Naive thymus-derived CD8-positive, alpha-beta T cell (primary cell): Measurements from ENCODE around the gene UGGT2. TPM values are rescaled to one million over a fixed set of nuclear protein-coding genes. Genes with fewer than 3 reads are reported as not detected.

Experiments
- ATAC-seq, 2 donors: fragments of 150-1000 bp; cut with Tn5 transposase in 1 of 2; sonication (Bioruptor Pico), chemical (Tn5 transposase) in 1 of 2; 1 replicate in 1 of 2; 2 replicates in 1 of 2; pipeline ENCODE4 v1.10.0; 2021; ENCODE audit warnings: mild to moderate bottlenecking in 2 of 2, moderate library complexity in 2 of 2
- POLR2A ChIA-PET: fragments of 350-600 bp; sonication (Branson Sonifier 250); formaldehyde crosslinking; loops from one replicate; lab custom pipeline; 2021; ENCODE audit warnings: antibody characterized with exemption; lab: Charles Lee
- DNase-seq, 10 donors: peaks; one replicate each; pipeline versions ENCODE4 v3.0.0 to v3.0.0-alpha.2; 2020 to 2022
- H3K27ac Mint-ChIP-seq, 10 donors: one replicate each; pipeline ENCODE4 v1.8.0; 2020 to 2022; ENCODE audit warnings: mild to moderate bottlenecking in 10 of 10, mixed read lengths in 10 of 10, moderate library complexity in 4 of 10, inconsistent platforms in 1 of 10
- H3K27me3 Mint-ChIP-seq, 5 donors: one replicate each; pipeline ENCODE4 v1.8.0; 2021 to 2022; ENCODE audit warnings: mixed read lengths in 5 of 5
- H3K36me3 Mint-ChIP-seq, 3 donors: one replicate each; pipeline ENCODE4 v1.8.0; 2020 to 2022; ENCODE audit warnings: mixed read lengths in 3 of 3, mild to moderate bottlenecking in 2 of 3, inconsistent platforms in 1 of 3
- H3K4me1 Mint-ChIP-seq, 4 donors: one replicate each; pipeline ENCODE4 v1.8.0; 2021 to 2022; ENCODE audit warnings: mixed read lengths in 4 of 4
- H3K4me3 Mint-ChIP-seq, 10 donors: one replicate each; pipeline ENCODE4 v1.8.0; 2020 to 2022; ENCODE audit warnings: mild to moderate bottlenecking in 10 of 10, mixed read lengths in 10 of 10, moderate library complexity in 6 of 10, inconsistent platforms in 1 of 10
- H3K9me3 Mint-ChIP-seq, 9 donors: one replicate each; pipeline ENCODE4 v1.8.0; 2020 to 2022; ENCODE audit warnings: mixed read lengths in 9 of 9, mild to moderate bottlenecking in 3 of 9, inconsistent platforms in 1 of 9, moderate library complexity in 1 of 9
- polyA plus RNA-seq, 3 donors: library from polyadenylated mRNA; unstranded; fragments of 300-500 nt; fragmentation: Illumina TruSeq; gene quantifications; one replicate each; pipeline ENCODE4 v1.2.3, GENCODE V29; 2021
- total RNA-seq, 8 experiments: library from RNA in 2 of 8; stranded (reverse) in 2 of 8; gene quantifications; one replicate each; pipeline ENCODE4 v1.2.3 and lab custom pipeline; 2021 to 2026

Gene UGGT2
- total and polyA plus RNA-seq, 5 experiments from 2014 or later, result not detected

DNA sequence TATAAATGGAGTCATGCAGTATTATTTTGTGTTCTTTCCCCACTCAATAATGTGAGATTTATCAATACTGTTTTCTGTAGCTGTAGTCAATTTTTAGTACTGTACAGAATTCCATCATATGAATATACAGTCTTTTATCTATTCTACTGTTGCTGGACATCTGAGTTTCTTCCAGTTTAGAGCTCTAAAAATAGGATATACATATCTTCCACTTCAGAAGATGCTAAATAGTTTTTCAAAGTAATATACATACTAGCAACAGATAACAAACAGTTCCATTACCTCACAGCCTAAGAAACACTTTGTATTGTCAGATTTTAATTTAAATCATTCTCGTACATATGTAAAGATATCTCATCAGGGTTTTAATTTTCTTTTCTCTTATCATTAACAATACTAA, 149.6 kb downstream of the UGGT2 start:
- peaks cover 0 to 11% (median 3%) of the 10 kb centered on the region in 5 donors for H3K27me3 Mint-ChIP-seq
- DNase-seq (no peak), ATAC-seq (no peak)
- H3K9me3 Mint-ChIP-seq, result peaks cover 0 to 12% (median 4%) of the 10 kb centered on the region in 9 donors
- peaks cover 0 to 9% (median 0%) of the 10 kb centered on the region in 3 donors for H3K36me3 Mint-ChIP-seq
- no peaks in the 10 kb centered on the region for H3K4me1 Mint-ChIP-seq
- no peak overlapping the region for H3K4me3 Mint-ChIP-seq
- POLR2A ChIA-PET, result no interaction called here
- H3K27ac Mint-ChIP-seq, result no peak overlapping the region

DNA sequence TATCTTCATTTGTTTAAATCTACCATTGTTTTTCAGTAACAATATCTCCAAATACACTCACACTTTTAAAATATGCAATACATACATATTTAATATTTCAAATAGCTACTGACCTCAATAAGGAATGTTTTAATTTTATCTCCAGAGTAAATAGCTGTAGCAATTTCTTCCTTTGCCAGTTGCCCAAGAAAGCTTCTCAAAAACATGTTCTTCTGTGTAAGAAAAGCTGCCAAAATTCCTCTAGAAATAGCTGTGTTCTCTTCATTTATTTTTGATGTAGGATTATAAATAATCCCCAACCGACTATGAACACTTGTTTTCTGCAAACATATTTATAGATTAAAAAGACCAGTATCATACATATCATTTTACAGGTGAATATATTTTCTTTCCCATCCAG, 150.5 kb downstream of the UGGT2 start:
- Mint-ChIP-seq H3K27me3 (peaks cover 0 to 9% (median 0%) of the 10 kb centered on the region in 5 donors), H3K9me3 (peaks cover 0 to 8% (median 2%) of the 10 kb centered on the region in 9 donors), H3K27ac (no peak overlapping the region), H3K4me3 (no peak overlapping the region), H3K4me1 (no peaks in the 10 kb centered on the region), H3K36me3 (peaks cover 0 to 4% (median 0%) of the 10 kb centered on the region in 3 donors)
- no peak for ATAC-seq
- no peak for DNase-seq
- POLR2A ChIA-PET, result no interaction called here

DNA sequence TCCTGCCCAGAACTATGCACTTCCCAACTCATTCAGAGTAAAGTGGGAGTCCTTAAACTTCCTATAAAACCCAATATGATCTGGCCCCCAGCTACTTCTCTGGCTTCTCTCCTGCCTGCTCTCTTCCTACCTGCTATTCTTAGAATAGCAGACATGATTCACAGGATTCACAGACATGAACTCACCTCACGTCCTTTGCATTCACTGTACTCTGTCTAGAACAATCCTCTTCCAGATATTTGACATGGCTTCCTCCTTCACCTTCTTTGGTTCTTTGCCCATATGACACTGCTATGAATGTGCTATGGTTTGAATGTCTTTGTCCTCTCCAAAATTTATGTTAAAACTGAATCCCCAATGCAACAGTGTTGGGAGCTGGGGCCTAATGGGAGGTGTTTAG, 154.9 kb downstream of the UGGT2 start:
- no peak overlapping the region for H3K4me3 Mint-ChIP-seq
- POLR2A ChIA-PET, result no interaction called here
- H3K27ac Mint-ChIP-seq, result no peak overlapping the region
- ATAC-seq, result no peak
- H3K36me3 Mint-ChIP-seq, result no peaks in the 10 kb centered on the region
- H3K27me3 Mint-ChIP-seq, result peaks cover 0 to 16% (median 1%) of the 10 kb centered on the region in 5 donors
- peaks cover 0 to 4% (median 0%) of the 10 kb centered on the region in 9 donors for H3K9me3 Mint-ChIP-seq
- DNase-seq, result no peak
- no peaks in the 10 kb centered on the region for H3K4me1 Mint-ChIP-seq

DNA sequence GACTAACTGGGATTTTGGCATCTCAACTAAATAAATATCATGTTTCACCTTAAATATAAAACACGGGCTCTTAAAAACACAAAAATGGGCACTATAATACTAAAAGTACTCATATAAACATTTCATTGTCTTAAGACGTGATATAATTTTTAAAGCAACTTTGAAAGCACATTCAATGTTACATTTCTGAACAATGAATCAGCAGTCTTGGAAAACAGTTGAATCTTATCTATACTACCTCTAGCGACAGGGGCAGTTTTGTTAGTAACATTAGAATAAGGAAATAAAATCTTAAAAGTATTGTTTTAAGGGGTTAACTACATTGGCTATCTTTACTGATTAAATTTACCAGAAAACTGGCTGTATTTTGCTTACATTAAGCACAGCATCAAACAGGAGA, 156.9 kb downstream of the UGGT2 start:
- Mint-ChIP-seq H3K27me3 (peaks cover 0 to 12% (median 1%) of the 10 kb centered on the region in 5 donors), H3K4me1 (no peaks in the 10 kb centered on the region), H3K9me3 (no peaks in the 10 kb centered on the region), H3K36me3 (no peaks in the 10 kb centered on the region), H3K4me3 (no peak overlapping the region), H3K27ac (no peak overlapping the region)
- POLR2A ChIA-PET, result no interaction called here
- ATAC-seq (no peak), DNase-seq (no peak)

DNA sequence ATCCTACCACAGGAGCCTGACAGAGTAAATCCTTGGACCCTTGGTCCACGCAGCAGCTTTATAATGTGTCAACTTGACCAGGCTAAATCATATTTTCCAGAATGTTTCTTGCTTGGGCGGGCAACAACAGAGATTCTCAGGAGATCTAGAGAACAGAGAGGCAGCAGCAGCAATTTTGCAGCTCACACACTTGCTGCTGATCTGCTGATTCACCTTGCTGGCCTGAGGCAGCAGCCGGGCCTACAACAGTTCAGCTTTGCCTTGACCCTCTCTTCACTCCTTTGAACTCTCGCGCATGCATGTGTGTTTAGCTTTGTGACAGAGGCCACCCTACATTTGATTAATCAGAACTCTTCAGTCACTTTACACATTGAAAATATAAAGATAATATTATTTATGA, 159.3 kb downstream of the UGGT2 start:
- ATAC-seq (no peak), DNase-seq (no peak)
- H3K4me1 Mint-ChIP-seq, result no peaks in the 10 kb centered on the region
- peaks cover 0 to 5% (median 0%) of the 10 kb centered on the region in 9 donors for H3K9me3 Mint-ChIP-seq
- H3K4me3 Mint-ChIP-seq, result no peak overlapping the region
- H3K27me3 Mint-ChIP-seq, result peaks cover 0 to 12% (median 1%) of the 10 kb centered on the region in 5 donors
- H3K27ac Mint-ChIP-seq, result no peak overlapping the region
- no peaks in the 10 kb centered on the region for H3K36me3 Mint-ChIP-seq
- POLR2A ChIA-PET, result no interaction called here

DNA sequence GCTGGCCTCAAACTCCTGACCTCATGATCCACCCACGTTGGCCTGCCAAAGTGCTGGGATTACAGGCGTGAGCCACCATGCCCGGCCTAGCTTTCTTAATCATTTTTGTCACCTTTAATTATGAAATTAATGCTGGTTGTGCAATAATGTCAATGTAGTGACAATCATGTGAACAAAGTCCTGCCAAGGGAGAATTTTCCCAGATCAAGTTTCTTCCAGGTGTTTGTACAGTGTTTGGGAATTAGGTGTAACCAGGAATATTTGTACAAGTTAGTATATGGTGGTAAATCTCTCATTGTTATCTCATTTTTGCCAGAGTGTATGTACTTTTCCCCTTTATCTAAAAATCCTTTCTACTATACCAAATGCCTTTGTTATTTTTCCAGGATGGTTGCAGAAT, 171.1 kb downstream of the UGGT2 start:
- H3K27me3 Mint-ChIP-seq, result peaks cover 0 to 27% (median 3%) of the 10 kb centered on the region in 5 donors
- H3K4me3 Mint-ChIP-seq, result no peak overlapping the region
- H3K27ac Mint-ChIP-seq, result no peak overlapping the region
- no peak for ATAC-seq
- no peaks in the 10 kb centered on the region for H3K9me3 Mint-ChIP-seq
- no peaks in the 10 kb centered on the region for H3K4me1 Mint-ChIP-seq
- DNase-seq, result no peak
- POLR2A ChIA-PET, result no interaction called here
- H3K36me3 Mint-ChIP-seq, result no peaks in the 10 kb centered on the region

DNA sequence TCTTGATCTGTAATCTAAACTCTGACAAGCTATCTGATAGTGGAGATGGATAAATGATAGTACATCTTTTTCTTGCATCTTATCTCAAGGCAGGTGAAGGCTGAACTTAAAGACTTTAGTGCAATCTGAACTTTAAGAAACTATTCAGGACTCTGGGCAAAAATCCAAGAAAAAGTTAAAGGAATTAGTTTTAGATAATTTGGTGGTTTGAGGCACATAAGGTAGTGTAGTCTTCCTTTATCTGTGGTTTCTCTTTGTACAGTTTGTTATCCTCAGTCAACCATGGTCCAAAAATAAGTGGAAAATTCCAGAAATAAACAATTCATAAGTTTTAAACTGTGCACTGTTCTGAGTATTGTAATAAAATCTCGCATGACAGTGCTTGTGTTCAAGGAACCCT, 172.9 kb downstream of the UGGT2 start:
- POLR2A ChIA-PET, result no interaction called here
- no peaks in the 10 kb centered on the region for H3K36me3 Mint-ChIP-seq

DNA sequence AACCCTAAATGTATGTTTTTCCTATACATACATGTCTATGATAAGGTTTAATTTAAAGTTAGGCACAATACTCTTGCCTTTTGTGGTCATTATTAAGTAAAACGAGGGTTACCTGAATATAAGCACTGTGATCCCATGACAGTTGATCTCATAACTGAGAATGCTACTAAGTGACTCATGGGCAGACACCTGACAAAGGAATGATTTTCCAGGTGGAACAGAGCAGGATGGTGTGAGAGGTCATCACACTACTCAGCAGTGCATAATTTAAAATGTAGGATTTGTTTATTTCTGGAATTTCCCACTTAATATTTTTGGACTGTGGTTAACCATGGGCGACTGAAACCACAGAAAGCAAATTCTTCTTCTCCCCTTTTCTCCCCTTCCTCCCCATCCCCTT, 178.9 kb downstream of the UGGT2 start:
- ATAC-seq (no peak), DNase-seq (no peak)
- peaks cover 0 to 4% (median 0%) of the 10 kb centered on the region in 9 donors for H3K9me3 Mint-ChIP-seq
- H3K27ac Mint-ChIP-seq, result no peak overlapping the region
- POLR2A ChIA-PET, result no interaction called here
- H3K4me3 Mint-ChIP-seq, result no peak overlapping the region
- H3K27me3 Mint-ChIP-seq, result peaks cover 1 to 16% (median 5%) of the 10 kb centered on the region in 5 donors
- H3K4me1 Mint-ChIP-seq, result no peaks in the 10 kb centered on the region
- H3K36me3 Mint-ChIP-seq, result no peaks in the 10 kb centered on the region

More for the DNA sequence above, 172.9 kb downstream of the UGGT2 start:
- H3K9me3 Mint-ChIP-seq, result no peaks in the 10 kb centered on the region
- DNase-seq, result no peak
- H3K27me3 Mint-ChIP-seq, result peaks cover 0 to 24% (median 3%) of the 10 kb centered on the region in 5 donors
- H3K27ac Mint-ChIP-seq, result no peak overlapping the region
- no peak overlapping the region for H3K4me3 Mint-ChIP-seq
- no peaks in the 10 kb centered on the region for H3K4me1 Mint-ChIP-seq
- no peak for ATAC-seq

DNA sequence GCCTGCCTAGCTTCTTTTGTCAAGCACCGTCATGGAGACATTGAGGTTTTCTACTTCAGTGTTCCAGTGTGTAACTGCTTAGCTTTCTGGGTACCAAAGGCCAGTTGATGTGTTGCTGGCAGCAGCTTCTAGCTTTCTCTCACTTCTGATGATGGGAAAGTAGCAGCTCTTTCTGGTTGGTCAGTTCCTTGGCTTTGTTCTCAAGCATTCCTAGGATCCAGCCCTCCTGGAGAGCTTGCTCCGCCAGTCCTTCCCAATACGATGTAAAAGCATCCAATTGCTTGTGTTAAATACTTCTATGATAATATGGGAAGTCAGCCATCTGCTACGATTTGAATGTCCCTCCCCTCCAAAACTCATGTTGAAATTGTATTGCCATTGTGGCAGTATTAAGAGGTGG, 182.8 kb downstream of the UGGT2 start:
- Mint-ChIP-seq H3K9me3 (peaks cover 0 to 4% (median 0%) of the 10 kb centered on the region in 9 donors), H3K36me3 (no peaks in the 10 kb centered on the region), H3K27ac (no peak overlapping the region), H3K4me3 (no peak overlapping the region), H3K27me3 (peaks cover 1 to 20% (median 8%) of the 10 kb centered on the region in 5 donors), H3K4me1 (no peaks in the 10 kb centered on the region)
- DNase-seq (no peak), ATAC-seq (no peak)
- POLR2A ChIA-PET, result interaction anchor here (0.5 kb wide), 1 partner anchor 1340 kb away, joined by 4 read pairs; no protein-coding TSS in a partner anchor

DNA sequence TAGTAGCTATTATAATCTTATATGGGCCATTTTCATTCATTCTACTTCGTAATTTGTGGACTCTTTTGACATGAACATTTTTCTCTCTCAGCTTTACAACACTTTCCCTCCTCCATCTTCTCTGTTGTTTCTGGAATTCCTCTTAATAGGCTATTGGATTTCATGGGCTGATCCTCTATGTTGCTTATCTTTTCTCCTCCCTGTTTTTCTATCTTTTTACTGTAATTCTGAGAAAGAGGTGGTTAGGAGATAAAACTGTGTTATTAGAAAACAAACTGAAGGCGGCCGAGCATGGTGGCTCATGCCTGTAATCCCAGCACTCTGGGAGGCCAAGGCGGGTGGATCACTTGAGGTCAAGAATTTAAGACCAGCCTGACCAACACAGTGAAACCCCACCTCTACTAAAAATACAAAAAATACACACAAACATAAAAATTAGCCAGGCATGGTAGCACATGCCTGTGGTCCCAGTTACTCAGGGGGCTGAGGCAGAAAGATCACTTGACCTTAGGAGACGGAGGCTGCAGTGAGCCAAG, 188.1 kb downstream of the UGGT2 start:
- no peak overlapping the region for H3K4me3 Mint-ChIP-seq
- no peak overlapping the region for H3K27ac Mint-ChIP-seq
- H3K9me3 Mint-ChIP-seq, result no peaks in the 10 kb centered on the region
- no peaks in the 10 kb centered on the region for H3K4me1 Mint-ChIP-seq
- DNase-seq (no peak), ATAC-seq (no peak)
- peaks cover 0 to 11% (median 3%) of the 10 kb centered on the region in 5 donors for H3K27me3 Mint-ChIP-seq
- POLR2A ChIA-PET, result no interaction called here
- H3K36me3 Mint-ChIP-seq, result no peaks in the 10 kb centered on the region

DNA sequence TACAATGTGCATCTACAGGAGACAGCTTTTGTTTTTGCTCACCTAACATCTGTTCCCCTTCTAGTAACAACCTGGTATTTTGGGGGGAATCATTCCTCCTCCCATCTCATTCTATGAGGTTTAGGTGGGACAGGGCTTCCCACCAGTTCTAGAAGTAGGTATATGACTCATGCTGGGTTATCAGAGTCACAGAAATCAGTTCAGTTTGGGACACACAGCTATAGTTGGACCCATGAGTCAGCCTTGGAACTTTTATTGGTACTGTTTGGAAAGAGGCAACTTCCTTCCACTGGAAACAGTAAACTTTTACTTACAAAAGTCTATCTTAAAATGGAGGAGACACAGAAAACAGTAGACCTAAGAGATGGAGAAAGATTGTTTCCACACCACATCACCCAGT, 190.8 kb downstream of the UGGT2 start:
- Mint-ChIP-seq H3K27me3 (peaks cover 0 to 14% (median 0%) of the 10 kb centered on the region in 5 donors), H3K27ac (no peak overlapping the region), H3K4me3 (no peak overlapping the region), H3K9me3 (no peaks in the 10 kb centered on the region), H3K4me1 (no peaks in the 10 kb centered on the region), H3K36me3 (no peaks in the 10 kb centered on the region)
- DNase-seq (no peak), ATAC-seq (no peak)
- POLR2A ChIA-PET, result no interaction called here

DNA sequence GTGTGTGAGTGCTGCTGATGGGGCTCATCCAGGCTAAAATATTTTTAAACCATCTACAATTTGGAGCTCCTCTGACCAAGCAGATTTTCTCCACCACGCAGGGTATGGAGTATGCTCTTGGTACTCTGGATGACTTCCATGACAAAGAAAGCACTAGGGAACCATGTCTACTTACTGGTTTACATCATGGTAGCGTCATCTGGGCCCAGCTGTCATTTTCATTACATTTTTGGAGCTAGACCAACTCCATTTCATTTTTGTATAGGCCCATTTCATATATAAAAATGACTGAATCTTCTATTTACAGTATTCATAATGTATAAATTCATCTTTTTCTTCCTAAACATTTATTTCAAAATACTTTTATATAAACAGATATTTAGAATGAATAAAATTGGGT, 191.9 kb downstream of the UGGT2 start:
- H3K36me3 Mint-ChIP-seq, result no peaks in the 10 kb centered on the region
- H3K27me3 Mint-ChIP-seq, result peaks cover 0 to 14% (median 0%) of the 10 kb centered on the region in 5 donors
- POLR2A ChIA-PET, result no interaction called here
- no peak overlapping the region for H3K4me3 Mint-ChIP-seq
- no peaks in the 10 kb centered on the region for H3K4me1 Mint-ChIP-seq
- DNase-seq, result no peak
- H3K27ac Mint-ChIP-seq, result no peak overlapping the region
- no peak for ATAC-seq
- H3K9me3 Mint-ChIP-seq, result no peaks in the 10 kb centered on the region

DNA sequence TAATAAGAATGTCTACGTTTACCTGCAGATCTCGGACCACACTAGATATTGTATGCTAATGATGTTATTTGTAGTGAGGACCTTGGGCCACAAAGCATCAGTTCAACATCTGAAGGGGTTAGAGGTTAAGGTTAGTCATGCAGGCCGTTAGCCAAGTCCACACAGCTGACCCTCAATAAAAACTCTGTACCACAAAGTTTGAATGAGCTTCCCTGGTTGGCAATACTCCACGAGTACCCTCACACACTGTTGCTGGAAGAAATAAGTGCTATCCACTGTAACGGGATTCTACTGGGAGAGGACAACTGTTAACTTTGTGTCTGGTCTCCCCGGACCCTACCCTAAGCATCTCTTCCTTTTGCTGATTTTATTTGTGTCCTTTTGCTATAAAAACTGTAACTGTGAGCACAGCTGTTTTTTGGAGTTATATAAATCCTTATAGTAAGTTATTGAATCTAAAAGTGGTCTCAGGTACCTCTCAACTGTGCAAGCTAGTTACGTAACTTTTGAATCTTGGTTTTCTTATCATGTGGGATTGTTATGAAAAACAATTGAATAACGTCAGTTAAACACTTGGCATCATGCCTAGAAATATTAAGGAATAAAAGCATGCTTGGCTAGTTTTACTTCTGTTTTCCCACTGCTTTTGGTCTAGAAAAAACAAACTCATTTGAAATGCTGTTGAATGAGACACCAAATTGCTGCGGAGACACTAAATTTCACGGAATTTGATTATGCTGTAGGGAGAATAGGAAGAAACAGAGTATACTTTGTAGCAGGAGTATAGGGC, 194.7 kb downstream of the UGGT2 start:
- DNase-seq (no peak), ATAC-seq (no peak)
- Mint-ChIP-seq H3K27ac (no peak overlapping the region), H3K9me3 (no peaks in the 10 kb centered on the region), H3K4me3 (no peak overlapping the region), H3K4me1 (no peaks in the 10 kb centered on the region), H3K27me3 (peaks cover 0 to 3% (median 1%) of the 10 kb centered on the region in 5 donors), H3K36me3 (no peaks in the 10 kb centered on the region)
- POLR2A ChIA-PET, result no interaction called here
